T-helper 2 cell (primary cell): Measurements from ENCODE around the gene TMEM86A.

ENCODE experiments used
- DNase-seq, 5 experiments: peaks; one replicate each; pipeline versions ENCODE4 v3.0.0 to v3.0.0-alpha.2; 2012 to 2022

Gene TMEM86A

GRCh38 chr11:18700872-18701271, 2.3 kb downstream of the TMEM86A start:
- no peak for DNase-seq

DNA sequence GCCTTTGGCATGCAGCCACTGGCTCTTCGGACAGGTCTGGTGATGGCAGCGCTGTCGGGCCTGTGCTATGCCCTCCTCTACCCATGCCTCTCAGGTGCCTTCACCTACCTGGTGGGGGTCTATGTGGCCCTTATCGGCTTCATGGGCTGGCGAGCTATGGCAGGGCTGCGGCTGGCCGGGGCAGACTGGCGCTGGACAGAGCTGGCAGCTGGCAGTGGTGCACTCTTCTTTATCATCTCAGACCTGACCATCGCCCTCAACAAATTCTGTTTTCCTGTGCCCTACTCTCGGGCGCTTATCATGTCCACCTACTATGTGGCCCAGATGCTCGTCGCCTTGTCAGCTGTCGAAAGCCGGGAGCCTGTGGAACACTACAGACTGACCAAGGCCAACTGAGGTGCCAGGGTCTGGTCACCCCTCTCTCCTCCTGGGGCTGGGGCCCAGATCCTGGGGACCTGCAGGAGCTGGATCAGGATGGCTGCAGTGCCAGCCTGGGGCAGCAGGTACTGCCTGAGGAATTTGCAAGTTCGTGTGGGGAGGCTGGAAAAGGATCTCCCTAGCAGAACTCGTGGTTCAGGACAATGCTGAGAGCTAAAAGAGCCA, 3.1 kb downstream of the TMEM86A start:
- no peak for DNase-seq

- no peak for DNase-seq
These were observed 4.6 kb downstream of the TMEM86A start for GRCh38 chr11:18703001-18703763.

- DNase-seq: no peak
These were observed 5.6 kb downstream of the TMEM86A start for GRCh38 chr11:18704045-18704645.

- no peak for DNase-seq
These were observed 6.1 kb downstream of the TMEM86A start for GRCh38 chr11:18704698-18705097.

DNA sequence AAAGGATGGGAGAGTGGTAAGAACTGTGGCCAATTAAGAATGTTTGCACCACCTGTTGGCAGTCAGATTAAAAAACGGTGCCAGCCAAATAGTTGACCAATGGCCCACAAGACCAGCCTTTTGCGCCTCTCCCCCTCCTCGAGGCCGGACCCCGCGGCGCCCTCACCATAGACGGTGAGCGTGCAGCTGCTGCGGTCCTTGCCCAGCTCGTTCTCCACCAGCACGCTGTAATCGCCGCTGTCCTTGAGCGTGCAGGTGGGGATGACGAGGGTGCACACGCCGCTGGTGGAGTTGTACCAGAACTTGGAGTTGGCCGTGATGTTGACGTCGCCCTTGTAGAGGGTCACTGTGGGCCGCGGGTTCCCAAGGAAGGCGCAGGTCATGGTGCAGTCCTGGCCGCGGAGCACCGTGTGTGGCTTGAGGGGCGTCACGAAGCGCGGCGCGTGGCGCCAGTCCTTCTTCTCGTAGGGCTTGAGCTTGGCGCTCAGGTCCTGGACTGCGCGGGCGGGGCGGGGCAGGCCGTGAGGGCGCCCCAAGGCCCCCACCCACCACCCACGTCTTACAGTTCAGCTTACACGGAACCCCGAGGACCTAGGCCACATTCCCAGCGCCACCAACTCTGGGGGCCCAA, 7.2 kb downstream of the TMEM86A start:
- DNase-seq: peak in 2 of 5 experiments; percentile 20 to 21

DNA sequence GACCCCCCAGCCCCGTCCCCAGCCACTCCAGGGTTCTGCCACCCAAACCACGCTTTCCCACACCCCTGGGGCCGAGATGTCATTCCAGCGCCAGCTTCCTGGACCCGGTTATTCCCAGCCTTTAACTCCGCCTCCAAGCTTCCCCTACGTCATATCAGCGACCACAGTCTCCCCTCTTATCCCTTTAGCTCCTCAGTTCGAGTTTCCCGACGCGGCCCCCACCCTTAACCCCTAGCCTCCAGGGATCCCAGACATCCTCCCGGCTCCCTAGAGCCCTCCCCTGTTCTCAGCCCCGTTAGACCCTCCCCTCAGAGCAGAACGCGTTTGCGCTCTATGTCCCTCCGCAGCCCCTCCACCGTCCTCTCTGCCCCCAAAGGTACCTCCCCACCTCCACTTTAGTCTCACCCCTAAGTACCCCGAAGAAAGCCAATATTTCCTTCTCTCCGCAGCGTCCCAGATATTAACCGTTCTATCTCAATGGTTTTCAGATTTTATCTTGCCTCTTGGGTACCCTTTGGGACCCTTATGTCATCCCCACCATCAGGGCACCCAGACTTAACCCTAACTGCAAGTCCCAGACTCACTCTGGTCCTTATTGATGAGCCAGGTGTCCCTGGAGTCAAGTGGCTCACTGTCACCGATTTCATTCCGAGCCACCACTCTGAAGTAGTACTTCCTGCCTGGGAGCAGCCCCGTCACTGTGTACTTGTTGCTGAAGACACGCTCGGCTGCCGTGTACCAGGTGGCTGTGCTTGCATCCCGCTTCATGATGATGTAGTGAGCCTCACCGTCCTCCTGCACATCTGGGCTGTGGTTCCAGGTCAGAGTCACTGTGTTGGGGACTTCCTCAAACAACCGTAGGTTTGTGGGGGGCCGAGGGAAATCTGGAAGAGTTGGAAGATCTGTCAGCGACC, 8.0 kb downstream of the TMEM86A start:
- peak in 3 of 5 experiments; percentile 24 to 76 (median 43) for DNase-seq

DNA sequence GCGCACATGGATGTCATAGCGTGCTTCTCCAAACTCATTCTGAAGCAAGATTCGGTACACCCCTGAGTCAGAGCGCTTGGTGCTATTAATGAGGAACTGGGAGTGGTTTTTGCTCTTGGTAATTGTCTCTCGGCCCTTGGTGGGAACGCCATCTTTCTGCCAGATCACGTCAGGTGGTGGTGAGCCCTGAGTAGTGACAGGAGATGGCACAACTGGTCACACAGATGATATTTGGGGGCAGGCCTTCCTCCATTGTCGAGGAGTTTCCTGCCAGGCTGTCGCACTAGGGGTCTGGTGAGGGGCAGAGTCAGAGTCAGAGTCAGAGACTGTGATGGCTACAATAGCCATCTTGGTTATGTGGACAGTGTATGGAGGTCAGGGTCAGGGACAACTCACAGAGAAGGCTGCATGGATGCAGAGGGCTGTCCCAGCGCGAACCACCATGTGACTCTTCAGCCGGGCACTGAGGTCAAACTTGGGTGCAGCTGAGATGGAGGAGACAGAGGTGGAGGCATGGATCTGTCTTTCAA, 9.3 kb downstream of the TMEM86A start:
- no peak for DNase-seq

- no peak for DNase-seq
These were observed 10.8 kb downstream of the TMEM86A start for GRCh38 chr11:18709414-18709813.

DNA sequence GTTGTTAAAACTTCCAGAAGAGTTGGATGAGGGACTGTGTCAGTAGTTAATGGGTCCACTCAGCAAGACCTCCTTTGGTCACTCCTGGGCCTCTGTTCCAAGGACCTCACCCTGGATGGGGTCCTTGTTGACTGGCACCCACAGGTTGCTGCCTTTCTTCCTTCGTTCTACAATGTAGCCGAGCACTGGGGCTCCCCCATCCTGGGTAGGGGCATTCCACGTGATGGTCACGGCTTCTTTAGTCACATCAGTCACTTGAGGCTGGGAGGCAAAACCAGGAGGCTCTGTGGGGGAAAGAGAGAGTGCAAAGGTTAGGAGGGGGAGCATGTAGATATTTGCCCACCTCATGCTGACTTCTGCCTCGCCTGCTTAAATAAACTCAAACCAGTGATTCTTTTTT, 12.0 kb downstream of the TMEM86A start:
- no peak for DNase-seq

DNA sequence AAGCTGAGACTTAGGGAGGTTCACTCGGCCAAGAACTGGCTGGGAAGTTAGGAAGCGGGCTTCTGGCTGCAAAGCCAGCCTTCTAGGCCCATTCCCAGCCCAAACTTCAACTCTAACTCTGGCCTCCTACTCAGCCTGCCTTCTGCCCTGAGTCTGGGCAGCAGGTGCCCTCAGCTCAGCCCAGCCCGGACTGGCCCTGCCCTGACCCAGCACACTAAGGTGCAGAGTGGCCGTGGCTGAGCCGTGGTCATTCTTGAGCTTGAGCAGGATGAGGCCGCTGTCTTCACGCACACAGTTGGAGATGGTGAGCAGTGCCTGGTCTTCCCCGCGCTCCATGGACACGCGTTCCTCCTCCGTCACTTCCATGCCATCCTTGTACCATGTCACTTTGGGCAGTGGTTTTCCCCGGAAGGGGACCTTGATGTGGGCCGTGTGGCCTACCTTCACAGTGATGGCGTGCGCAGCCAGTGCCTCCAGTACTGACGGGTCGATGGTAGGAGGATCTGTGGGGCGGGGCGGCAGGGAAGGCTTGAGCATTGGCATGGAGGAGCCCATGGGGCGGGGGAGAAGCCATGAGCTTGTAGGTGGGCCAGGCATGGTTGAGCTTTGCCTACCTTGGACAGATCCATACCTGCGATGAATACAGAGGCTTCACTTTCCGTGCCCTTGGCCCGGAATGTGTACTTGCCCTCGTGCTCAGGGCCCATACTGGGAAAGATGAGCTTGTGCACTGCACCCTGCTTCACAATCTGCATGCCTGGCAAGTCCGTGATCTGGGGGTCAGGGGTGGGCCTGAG, 15.3 kb downstream of the TMEM86A start:
- DNase-seq: no peak

- no peak for DNase-seq
These were observed 15.8 kb downstream of the TMEM86A start for GRCh38 chr11:18714443-18714780.

DNA sequence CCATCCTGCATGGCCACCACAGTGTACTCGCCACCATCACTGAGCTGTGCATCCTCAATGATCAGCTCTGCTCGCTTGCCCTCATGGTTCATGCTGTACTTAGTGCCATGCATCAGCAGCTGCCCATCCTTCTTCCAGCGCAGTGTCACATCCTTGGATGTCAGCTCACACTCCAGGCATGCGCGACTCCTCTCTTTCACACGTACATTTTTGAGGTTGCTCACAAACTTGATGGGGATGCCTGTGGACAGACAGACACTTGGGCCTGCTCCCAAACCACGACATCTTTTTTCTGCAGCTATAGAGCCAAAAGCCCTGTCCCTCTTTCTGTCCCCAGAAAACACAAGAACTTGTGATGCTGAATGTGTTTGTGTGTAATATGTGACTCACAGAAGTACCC, 16.9 kb downstream of the TMEM86A start:
- no peak for DNase-seq

DNA sequence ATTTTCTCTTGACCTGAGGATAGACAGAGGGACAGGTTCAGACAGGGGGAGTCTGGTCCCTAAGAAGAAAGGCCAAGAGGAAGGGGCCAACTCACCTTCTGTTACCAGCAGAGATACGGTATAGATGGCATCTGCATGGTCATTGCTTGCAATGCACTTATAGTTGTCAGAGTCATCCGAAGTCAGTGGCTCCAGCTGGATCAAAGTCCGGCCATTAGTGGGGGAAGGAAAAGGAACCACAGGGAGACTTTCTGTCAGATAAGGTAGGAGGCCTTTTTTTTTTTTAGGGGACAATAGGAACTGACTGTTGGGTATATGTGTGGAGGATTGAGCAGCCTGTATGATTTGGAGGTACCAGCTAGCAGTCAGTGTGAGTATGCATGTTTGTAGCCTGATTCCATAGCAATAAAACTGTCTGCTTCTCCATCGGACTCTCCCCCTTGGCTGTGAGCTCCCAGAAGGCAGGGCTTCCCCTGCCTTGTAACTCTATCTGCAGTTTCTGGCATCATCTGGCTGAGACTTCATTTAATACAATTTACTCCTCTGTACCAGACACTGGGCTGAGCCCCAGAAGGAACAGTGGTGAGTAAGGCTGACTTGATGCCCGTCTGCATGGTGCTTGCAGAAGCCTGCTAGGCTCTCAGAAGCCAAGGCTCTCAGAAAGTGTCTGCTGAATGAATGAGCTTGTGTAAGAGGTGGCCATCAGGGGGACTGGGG, 21.7 kb downstream of the TMEM86A start:
- no peak for DNase-seq

GRCh38 chr11:18720808-18721560, 22.4 kb downstream of the TMEM86A start:
- peak; percentile 70 to 82 (median 72) for DNase-seq

DNA sequence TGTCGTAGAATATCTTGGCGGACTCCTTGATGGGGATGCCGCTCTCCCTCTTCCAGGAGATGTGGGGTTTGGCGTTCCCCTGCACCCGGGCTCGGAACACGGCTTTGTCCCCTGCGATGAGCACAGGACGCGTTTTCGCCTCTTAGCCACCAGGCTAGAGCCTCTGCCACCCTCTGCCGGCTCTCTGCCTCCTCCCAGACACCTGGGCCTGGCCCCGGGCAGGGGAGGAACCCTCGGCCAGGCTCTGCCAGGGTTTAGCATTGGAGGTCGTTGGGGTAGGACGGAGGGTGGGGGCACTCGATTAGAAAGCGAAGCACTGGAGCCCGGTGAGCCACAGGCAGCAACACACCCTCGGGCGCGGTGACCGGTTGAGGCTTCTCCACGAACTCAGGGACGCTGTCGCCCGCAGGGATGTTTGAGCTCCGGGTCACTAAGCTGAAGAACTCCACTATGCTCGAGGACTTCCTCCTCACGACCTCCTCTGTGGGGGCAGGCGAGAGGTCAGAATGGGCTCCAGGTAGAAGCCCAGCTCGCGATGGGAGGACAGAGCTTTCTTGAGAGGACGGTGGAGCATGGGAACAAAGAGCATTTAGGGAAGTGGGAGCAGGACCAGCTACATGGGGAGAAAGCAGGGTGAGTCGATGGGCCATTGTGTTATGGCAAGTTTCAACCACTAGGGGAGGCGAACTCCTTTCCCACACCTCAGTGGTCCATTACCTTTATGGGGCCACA, 23.1 kb downstream of the TMEM86A start:
- DNase-seq: peak in 3 of 5 experiments; percentile 24 to 42 (median 26)

DNA sequence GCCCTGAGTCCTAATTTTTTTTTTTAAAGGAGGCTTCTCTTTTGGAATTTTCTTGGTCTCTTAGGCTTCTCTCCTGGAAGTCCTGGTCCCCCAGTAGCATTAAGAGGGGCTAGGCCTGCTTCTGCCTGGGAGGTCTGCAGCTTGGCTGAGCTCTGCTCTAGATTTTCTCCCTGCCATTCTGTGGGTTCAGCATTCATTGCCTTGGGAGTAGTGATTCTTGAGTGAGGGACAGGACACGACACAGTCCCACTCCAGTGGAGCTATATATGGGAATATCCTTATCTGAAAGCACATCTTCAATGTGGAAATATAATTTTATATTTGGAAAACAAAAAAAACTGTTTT, 23.7 kb downstream of the TMEM86A start:
- no peak for DNase-seq

- no peak for DNase-seq
These were observed 25.4 kb downstream of the TMEM86A start for GRCh38 chr11:18723991-18724390.

DNA sequence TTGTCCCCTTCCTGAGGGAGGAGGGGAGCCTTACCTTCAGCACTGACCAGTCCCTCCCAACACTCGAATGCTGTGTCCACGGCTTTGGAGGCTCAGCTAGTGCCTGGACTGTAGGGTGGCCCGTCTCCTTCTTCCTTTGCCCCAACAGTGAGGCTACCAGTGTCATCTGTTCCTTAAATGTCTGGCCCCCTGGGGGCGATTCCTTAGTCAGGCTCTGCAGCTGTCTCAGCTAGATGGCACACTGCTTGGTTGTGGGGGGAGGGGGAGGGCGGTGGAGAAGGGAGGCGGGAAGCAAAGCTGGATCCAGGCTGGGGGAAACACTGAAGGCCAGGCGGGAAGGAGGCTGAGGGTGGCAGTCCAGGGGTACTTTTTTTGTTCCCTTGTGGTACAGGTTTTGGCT, 27.5 kb downstream of the TMEM86A start, which contains the start of gene IGSF22:
Gene IGSF22, minus strand, starts transcription at position 149 of the 400 bp plus-strand sequence. CDS start 1,952 bp downstream, outside the sequence.
- DNase-seq: no peak
